HG03520 (cell line): ENCODE results near the gene TTC21A.

Source experiments
- ATAC-seq: cut with Tn5 transposase; IDR thresholded peaks from one replicate; pipeline ENCODE4 v1.9.1; 2021; ENCODE audit warnings: mild to moderate bottlenecking, moderate library complexity; ENCODE audit not compliant: unreplicated experiment

TTC21A gene

DNA sequence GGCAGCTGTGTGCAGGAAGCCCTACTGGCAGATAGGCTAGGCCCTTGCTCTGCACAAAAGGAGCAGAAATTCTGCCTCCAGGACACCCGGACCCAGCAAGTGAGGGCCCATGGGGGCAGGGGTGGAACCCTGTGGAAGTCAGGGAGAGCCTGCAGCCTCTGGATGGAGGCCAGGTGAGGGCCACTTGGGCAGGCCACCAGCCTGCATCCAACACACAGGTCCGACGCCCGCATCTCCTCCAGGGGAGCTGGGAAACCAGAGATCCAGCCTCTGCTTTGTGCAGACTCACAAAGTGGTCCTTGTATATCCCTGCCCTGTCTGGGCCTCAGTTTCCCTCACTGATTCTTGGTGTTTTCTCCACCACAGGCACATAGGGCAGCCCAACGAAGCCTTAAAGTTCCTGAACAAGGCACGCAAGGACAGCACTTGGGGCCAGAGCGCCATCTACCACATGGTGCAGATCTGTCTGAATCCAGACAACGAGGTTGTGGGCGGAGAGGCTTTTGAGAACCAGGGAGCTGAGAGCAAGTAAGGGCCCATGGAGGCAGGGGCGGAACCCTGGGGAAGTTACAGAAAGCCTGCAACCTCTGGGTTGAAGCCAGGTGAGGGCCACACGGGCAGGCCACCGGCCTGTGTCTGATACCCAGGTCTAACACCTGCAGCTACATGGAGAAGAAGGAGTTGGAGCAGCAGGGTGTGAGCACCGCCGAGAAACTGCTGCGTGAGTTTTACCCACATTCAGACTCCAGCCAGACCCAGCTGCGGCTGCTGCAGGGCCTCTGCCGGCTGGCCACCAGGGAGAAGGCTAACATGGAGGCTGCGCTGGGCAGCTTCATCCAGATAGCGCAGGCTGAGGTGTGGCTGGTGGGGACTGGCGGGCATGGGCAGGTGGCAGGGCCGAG lies 29.3 kb downstream of the TTC21A start:
- ATAC-seq: no peak

GRCh38 chr3:39137435-39137936 lies 30.0 kb downstream of the TTC21A start:
- no peak for ATAC-seq

GRCh38 chr3:39137991-39138803 lies 30.7 kb downstream of the TTC21A start:
- ATAC-seq: no peak

- no peak for ATAC-seq
Observed at GRCh38 chr3:39138804-39139415, 31.4 kb downstream of the TTC21A start.

DNA sequence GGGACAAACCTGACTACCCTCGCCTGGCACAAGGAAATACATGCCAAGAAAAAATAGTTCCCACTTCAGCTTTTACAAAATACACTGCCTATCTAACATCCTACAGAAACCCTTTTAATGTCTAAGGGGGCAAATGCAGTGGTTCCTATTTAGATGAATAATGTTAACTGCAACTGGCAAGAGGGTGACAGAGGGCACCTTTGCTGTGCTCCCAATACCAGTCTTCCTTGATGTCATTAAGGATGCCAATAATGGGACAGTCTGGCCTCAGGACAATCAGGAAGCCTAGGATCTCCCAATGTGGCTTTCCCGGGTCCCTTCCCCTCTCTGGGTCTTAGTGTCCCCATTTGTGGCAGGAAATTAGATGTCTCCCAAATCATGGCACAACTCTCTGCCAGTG lies 32.0 kb downstream of the TTC21A start:
- no peak for ATAC-seq

DNA sequence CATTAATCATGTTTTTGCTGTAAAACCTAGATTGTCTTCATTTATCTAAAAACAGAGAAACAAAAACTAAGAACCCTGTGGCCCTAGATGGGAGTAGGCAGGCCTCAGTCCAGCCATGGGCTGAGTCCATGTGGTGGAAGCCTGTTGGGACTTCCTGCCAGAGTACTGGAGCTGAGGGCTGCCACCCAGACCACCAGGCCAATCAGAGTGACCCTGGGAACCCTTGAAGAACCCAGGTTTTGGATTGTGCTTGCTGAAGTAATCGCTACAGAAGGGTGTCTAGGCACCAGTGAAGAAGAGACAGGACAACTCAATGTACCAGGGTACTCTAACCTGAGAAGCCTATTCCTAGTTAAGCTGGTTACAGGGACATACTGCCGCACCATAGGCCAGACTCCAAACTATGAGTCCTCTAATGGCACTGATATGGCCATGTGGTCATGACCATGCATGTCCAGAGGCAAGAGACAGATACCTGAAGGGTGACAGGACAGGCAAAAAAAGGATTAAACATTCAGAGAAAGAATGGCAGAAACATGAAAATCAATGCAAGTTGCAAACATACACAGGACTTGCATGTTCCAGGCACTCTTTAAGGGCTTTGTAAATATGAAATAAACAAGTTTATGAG lies 33.0 kb downstream of the TTC21A start:
- ATAC-seq: no peak

DNA sequence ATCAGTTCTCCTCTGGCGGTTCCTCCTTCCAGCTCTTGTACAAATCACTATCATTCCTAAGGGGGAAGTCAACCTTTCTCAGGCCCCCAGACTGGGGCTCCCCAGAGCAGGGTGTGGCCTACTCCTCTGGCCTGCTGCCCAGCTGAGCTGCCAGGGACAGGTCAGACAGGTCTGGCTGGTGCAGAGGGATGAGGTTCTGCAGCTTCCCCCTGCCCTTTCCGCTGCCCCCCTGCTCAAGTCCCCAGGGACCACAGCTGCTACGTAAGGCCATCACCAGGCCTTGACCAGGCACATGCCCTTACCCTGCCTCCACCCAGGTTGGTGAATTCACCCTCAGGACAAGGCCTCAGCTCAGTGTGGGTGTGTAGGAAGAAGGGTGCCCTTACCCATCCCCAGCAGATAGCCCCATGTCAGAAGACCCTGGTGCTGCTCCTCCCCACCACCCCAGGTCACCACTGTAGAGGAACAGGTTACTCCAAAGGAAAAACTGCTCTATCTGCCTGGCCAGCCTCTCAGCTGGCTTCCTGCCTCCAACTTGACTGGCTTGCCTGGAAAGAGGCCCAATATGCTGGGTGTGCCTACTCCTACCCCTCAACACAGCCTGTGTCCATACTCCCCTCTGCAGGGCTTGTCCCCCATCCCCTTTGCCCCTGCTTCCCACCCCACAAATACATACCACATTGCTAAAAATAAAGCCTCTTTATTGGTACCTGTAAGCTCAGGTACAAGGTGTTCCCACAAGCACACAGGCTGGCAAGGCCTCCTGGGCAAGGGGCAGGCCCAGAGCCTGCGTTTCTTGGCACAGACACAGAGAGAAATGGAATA lies 33.9 kb downstream of the TTC21A start:
- ATAC-seq: no peak

- no peak for ATAC-seq
Observed at GRCh38 chr3:39142067-39142466, 34.6 kb downstream of the TTC21A start.

DNA sequence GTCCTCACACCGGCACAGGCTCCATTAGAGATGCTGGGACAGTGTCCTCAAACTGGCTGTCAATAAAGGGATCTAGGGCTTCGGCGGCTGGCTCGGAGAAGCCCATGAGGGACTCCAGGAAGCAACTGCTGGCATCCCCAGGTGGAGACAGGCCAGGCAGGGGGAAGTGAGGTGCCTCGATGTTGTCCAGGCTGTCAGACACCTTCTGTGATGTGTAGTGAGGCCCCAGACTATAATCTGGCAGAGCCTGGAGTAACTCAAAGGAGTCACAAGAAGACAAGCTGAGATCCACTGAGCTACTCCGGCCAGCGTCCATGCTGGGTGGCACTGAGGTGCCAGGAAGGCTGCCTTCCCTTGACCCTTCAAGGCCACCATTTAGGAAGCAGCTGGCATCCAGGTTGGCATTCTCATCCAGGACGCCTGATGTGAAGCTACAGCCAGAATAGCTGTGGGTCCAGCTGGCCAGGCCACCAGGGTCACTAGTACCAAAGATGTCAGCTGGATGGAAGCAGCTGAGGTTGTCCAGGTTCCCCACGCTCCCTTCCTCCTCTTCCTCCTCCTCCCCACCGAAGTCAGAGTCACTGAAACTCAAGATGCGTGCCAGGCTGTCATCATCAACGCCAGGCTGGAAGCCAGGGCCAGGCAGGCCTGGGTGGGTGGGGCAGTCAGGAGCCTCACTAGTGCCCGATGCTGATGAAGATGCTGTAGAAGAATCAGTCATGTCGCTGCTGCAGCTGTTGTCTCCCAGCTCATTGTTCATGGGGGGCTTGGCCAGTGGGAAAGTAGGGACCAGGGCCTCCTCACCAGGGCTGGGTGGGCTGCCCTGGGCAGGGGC lies 35.8 kb downstream of the TTC21A start:
- no peak for ATAC-seq

DNA sequence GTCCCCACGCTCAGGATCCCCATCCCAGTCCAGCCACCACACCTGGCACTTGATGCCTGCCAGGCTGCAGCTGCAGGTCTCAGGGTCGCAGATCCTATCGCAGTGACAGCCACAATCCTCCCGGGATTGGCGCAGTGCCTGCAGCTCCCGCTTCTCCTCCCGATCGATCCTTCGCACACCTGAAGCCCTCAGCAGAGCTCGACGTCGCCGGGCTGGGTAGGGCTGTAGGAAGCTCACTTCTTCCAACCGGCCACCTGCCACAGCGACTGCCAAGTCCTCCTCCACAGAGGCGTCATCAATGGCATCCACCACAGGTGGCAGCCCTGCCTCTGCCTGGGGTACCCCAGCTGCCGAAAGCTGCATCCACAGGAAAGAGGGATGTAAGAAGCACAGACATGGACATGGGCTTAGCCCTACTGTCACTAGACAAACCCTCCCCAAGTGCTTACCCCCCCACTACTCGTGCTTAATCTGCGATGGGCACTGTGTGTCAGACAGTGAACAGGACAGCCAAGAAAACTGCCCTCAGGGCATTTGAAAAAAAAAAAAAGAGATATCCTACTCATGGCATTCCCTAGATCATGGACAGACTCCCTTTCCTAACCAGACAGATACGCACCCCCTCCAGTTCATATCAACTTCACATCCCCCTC lies 36.7 kb downstream of the TTC21A start:
- ATAC-seq: no peak

DNA sequence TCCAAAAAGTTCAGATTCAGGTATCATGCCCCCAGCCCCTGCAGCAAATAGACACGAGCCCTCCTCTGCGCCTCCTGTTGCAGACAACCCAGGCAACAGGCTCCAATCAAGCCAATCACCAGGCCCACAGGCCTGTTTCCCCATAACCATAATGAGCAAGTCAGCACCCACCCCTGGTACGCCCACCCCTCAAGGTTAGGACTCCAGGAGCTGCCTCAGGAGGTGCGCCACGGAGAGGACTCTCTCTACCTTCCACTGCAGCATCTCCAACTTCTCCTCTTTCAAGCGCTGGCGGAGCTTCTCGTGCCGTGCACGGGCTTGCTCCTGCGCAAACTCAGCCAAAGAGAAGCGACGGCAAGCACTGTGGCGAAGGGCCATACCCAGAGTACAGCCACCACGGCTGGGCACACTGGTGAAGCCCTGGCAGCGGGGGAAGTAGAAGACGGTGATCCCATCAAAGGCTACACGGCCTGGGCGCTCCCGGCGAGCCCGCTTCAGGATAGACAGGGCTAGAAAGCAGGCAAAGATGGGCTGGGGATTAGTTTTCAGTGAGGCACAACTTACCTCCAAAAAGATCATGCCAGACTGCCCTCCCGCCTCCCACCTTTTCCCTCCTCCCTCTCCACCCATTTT lies 37.4 kb downstream of the TTC21A start:
- no peak for ATAC-seq

DNA sequence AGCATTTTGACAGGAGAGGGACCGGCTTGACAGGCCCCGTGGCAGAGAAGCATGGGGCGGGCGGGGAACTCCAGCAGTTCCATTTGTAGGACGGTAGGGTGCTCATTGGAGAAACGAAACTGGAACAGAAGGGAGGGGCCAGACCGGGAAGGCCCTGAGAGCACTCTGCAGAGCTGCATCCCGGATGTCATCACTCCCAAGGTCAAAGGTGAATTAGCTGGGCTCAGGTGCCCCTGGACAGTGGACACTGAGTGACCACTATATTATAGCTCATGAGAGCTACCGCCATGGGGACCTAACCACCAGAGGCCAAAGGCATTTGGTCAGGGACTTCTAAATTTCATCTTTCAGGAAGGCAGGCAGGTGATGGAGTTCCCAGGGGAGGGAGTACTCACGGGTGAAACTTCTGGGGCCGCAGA lies 38.6 kb downstream of the TTC21A start:
- ATAC-seq: no peak

GRCh38 chr3:39146611-39147591 lies 39.4 kb downstream of the TTC21A start:
- no peak for ATAC-seq

DNA sequence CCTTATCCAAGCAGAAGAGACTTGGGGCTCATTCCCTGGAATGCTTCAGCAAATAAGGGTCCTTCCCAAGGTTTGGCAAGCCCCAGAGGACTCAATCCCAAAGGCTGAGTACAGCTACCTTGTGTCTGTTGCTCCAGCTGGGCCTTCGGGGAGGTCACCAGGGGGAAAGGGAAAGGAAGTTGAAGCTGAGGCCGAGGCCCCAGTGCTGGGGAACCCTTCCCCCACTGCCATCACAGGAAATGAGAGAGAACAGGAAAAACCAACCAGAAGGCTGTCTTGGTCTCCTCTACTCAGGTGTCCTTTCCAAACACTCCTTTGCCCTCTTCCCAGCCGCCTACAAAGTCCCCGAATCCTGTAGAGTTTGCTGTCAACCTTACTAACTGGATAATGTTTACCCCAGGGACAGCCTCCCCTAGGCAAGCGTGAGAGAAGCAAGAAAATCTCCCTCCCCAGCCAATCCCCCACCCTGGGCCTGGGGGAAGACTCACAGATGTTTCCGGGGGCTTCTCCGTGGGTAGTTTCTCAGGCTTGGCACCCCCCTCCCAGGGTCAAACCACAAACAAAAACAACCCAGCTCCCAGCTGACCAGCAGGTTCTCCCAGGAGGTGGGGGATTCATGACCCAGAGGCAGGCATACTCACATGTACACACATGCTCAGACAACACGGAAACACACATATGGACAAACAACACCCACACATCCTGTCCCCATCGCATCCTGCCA lies 40.4 kb downstream of the TTC21A start:
- no peak for ATAC-seq

- ATAC-seq: no peak
Observed at GRCh38 chr3:39148435-39149058, 41.1 kb downstream of the TTC21A start.

GRCh38 chr3:39149059-39149455 lies 41.6 kb downstream of the TTC21A start:
- no peak for ATAC-seq
